Tibial nerve (tissue), 4 donors: ENCODE results near the gene PPP1R11. TPM values are rescaled to one million over a fixed set of nuclear protein-coding genes. Genes with fewer than 3 reads are reported as not detected.
A peak's percentile ranks its signal among the peaks of the same experiment; 100 is the strongest.

Experiments used
- DNase-seq, 2 donors: peaks; one replicate each; pipeline ENCODE4 v3.0.0-alpha.2; 2019; ENCODE audit warnings: low spot score in 2 of 2
- H3K27ac ChIP-seq, 4 donors: fragments of 200-600 bp; sonication (generic) in 3 of 4; one replicate each; pipeline ENCODE4 v1.5.1; 2017 to 2019; ENCODE audit warnings: mild to moderate bottlenecking in 1 of 4
- H3K27me3 ChIP-seq, 2 donors: fragments of 200-600 bp; sonication (generic) in 1 of 2; one replicate each; pipeline versions ENCODE4 v1.5.1 to v1.6.0; 2017 to 2019
- H3K36me3 ChIP-seq, 3 donors: fragments of 200-600 bp; sonication (generic); one replicate each; pipeline ENCODE4 v1.5.1; 2018 to 2019
- H3K4me1 ChIP-seq, 4 donors: fragments of 200-600 bp; sonication (generic) in 3 of 4; one replicate each; pipeline ENCODE4 v1.5.1; 2017 to 2019
- H3K4me3 ChIP-seq, 4 donors: fragments of 200-600 bp; sonication (generic) in 3 of 4; one replicate each; pipeline ENCODE4 v1.5.1; 2017 to 2019; ENCODE audit warnings: mild to moderate bottlenecking in 1 of 4, moderate library complexity in 1 of 4
- H3K9me3 ChIP-seq, 4 donors: fragments of 200-600 bp; sonication (generic) in 3 of 4; one replicate each; pipeline ENCODE4 v1.5.1; 2017 to 2019
- EP300 ChIP-seq, 2 donors: sonication (generic); formaldehyde crosslinking; IDR thresholded peaks; one replicate each; pipeline ENCODE4 v1.6.1; 2017; ENCODE audit warnings: antibody characterized with exemption in 2 of 2, mild to moderate bottlenecking in 1 of 2
- POLR2A ChIP-seq, 2 donors: fragments of 450-650 bp; IDR thresholded peaks; one replicate each; pipeline ENCODE4 v1.6.1; 2017; ENCODE audit warnings: antibody characterized with exemption in 2 of 2, mild to moderate bottlenecking in 2 of 2, moderate library complexity in 2 of 2
- WGBS, 2 donors: methylation state at CpG; one replicate each; pipeline ENCODE4 v1.1.5; 2018; 5-methylcytosine and 5-hydroxymethylcytosine counted together
- total RNA-seq, 4 donors: library from RNA; depleted of rRNA; stranded (reverse); fragments of >200 nt; gene quantifications; one replicate each; pipeline ENCODE4 v1.1.0, GENCODE V29; 2016
- TF ChIP-seq, protein P1 (sequence below), 5 experiments: fragments of 200-600 bp in 3 of 5; fragments of 450-650 bp in 2 of 5; sonication (generic) in 3 of 5; IDR thresholded peaks; one replicate each; pipeline ENCODE4 v1.5.1; 2016 to 2019; ENCODE audit warnings: antibody characterized with exemption in 5 of 5, mild to moderate bottlenecking in 3 of 5, moderate library complexity in 2 of 5

PPP1R11 gene
- total RNA-seq, 4 donors from 2014 or later: 28.2 to 39.8 (median 34.2) TPM

DNA sequence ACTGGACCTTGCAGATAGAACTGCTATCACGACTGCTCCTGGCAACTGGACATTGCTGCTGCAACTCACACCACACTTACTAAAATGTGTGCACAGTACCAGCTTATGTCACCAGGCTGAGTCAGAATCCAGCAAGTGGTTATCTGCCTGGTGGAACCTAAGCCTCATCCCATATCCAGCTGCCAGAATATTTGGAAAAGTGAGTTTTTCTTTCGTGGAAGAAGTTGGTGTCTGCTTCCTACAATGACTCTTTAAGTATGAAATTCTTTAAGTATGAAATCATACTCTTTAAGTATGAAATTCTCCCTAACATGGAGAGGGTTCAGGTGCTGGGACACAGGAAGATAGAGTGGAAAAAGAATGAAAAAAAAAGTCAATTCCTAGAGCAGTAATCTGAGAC is 22.4 kb upstream of the PPP1R11 start:
- TF ChIP-seq, protein P1, sequence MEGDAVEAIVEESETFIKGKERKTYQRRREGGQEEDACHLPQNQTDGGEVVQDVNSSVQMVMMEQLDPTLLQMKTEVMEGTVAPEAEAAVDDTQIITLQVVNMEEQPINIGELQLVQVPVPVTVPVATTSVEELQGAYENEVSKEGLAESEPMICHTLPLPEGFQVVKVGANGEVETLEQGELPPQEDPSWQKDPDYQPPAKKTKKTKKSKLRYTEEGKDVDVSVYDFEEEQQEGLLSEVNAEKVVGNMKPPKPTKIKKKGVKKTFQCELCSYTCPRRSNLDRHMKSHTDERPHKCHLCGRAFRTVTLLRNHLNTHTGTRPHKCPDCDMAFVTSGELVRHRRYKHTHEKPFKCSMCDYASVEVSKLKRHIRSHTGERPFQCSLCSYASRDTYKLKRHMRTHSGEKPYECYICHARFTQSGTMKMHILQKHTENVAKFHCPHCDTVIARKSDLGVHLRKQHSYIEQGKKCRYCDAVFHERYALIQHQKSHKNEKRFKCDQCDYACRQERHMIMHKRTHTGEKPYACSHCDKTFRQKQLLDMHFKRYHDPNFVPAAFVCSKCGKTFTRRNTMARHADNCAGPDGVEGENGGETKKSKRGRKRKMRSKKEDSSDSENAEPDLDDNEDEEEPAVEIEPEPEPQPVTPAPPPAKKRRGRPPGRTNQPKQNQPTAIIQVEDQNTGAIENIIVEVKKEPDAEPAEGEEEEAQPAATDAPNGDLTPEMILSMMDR (IDR thresholded peaks at IDR 0.05): no peak
- no peak for TF ChIP-seq POLR2A (IDR thresholded peaks at IDR 0.05)
- TF ChIP-seq EP300 (IDR thresholded peaks at IDR 0.05): no peak
- DNase-seq: no peak

DNA sequence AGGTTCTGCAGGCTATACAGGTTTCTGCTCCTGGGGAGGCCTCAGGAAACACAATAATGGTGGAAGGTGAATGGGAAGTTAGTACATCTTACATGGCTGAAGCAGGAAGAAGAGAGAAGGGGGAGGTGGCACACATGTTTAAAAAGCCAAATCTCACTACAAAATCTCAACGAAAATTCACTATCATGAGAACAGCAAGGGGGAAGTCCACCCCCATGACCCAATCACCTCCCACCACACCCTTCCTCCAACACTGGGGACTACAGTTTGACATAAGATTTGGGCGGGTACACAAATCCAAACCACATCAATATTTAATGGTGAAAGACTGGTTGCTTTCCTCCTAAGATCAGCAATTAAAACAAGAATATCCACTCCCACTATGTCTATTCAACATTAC is 19.8 kb upstream of the PPP1R11 start:
- H3K27ac ChIP-seq: no peak overlapping the region
- WGBS, 2 donors: 80 to 90% methylated on average over 2 of the region's 2 CpGs
- H3K4me1 ChIP-seq: no peaks in the 10 kb centered on the region
- H3K4me3 ChIP-seq: no peak overlapping the region
- TF ChIP-seq EP300 (IDR thresholded peaks at IDR 0.05) (no peak), POLR2A (IDR thresholded peaks at IDR 0.05) (no peak)
- TF ChIP-seq, protein P1 (IDR thresholded peaks at IDR 0.05): no peak
- H3K9me3 ChIP-seq: no peaks in the 10 kb centered on the region
- no peaks in the 10 kb centered on the region for H3K27me3 ChIP-seq
- no peak for DNase-seq
- H3K36me3 ChIP-seq: peaks cover 0 to 10% (median 0%) of the 10 kb centered on the region in 3 donors

More for the DNA sequence above, 22.4 kb upstream of the PPP1R11 start:
- H3K36me3 ChIP-seq: no peaks in the 10 kb centered on the region
- no peaks in the 10 kb centered on the region for H3K9me3 ChIP-seq
- no peak overlapping the region for H3K4me3 ChIP-seq
- H3K27ac ChIP-seq: no peak overlapping the region
- H3K4me1 ChIP-seq: no peaks in the 10 kb centered on the region
- WGBS, 2 donors: 57 to 58% methylated on average over 2 of the region's 2 CpGs
- H3K27me3 ChIP-seq: no peaks in the 10 kb centered on the region

DNA sequence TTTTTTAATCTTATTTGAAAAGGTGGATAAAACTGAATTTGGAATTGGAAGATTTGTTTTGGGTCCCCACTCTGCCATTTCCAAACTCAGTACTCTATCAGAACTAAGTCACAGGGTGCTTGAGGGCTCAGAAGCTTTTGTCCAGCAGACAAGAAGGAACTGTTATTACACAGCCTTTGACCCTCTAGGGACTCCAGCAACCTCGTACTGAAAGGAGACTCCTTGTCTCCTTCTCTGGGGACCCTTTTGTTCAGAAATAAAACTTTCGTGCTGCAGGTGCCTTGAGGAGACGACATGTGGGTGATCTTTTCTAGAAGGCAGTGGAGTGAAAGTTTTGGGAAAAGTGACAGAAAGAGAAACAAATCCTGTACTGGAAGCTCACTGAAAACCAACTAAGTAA is 13.3 kb upstream of the PPP1R11 start:
- TF ChIP-seq, protein P1 (IDR thresholded peaks at IDR 0.05): no peak
- TF ChIP-seq EP300 (IDR thresholded peaks at IDR 0.05) (no peak), POLR2A (IDR thresholded peaks at IDR 0.05) (no peak)
- Histone ChIP-seq H3K27ac (no peak overlapping the region), H3K4me3 (no peak overlapping the region), H3K27me3 (no peaks in the 10 kb centered on the region), H3K4me1 (no peaks in the 10 kb centered on the region), H3K9me3 (no peaks in the 10 kb centered on the region), H3K36me3 (peaks cover 0 to 44% (median 0%) of the 10 kb centered on the region in 3 donors)
- 53 to 55% methylated on average over 3 of the region's 3 CpGs for WGBS, 2 donors
- no peak for DNase-seq

DNA sequence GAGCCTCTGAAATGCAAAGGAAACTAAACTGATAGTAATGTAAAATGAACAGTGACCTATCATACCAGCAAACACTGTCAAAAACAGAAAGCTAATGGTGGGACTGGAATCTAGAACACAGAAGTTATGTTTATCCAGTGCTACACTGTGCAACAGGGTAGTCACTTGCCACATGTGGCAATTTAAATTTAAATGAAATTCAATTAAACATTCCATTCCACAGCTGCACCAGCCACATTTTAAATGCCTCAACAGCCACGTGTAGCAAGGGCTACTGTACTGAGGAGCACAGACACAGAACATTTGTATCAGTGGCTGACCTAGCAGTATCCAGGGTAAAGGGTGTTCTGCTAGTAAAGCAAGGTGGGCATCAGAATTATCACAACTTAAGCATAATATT is 11.5 kb upstream of the PPP1R11 start:
- Histone ChIP-seq H3K27me3 (no peaks in the 10 kb centered on the region), H3K27ac (no peak overlapping the region), H3K9me3 (no peaks in the 10 kb centered on the region), H3K36me3 (peaks cover 0 to 35% (median 0%) of the 10 kb centered on the region in 3 donors), H3K4me1 (peaks cover 0 to 17% (median 9%) of the 10 kb centered on the region in 4 donors), H3K4me3 (no peak overlapping the region)
- TF ChIP-seq, protein P1 (IDR thresholded peaks at IDR 0.05): no peak
- TF ChIP-seq EP300 (IDR thresholded peaks at IDR 0.05) (no peak), POLR2A (IDR thresholded peaks at IDR 0.05) (no peak)
- 42 to 60% methylated on average over 1 of the region's 1 CpG for WGBS, 2 donors
- no peak for DNase-seq

DNA sequence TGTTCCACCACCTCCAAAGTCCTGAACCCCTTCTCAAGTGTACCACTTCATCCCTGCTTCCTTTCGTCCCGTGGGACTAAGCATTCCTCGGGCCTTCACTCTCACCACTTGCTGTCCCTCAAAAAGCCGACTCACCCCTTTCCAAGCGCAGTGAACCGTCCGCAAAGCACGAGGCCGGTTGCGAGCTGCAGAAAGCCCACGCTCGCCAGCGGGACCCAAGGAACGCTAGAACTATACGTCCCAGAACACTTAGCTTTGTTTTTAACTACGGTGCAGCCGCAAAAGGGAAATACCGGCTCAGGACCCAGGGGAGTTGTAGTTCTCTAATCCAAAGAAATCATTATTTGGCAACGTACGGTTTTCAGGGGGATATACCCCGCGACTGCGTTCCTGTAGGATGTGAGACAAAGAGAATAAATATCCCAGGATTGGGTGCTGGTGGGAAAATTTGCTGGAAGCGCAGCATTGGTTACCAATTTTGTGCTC is 6.3 kb upstream of the PPP1R11 start:
- 0 to 1% methylated on average over 24 of the region's 24 CpGs for WGBS, 2 donors
- Histone ChIP-seq H3K36me3 (peaks cover 0 to 25% (median 0%) of the 10 kb centered on the region in 3 donors), H3K4me3 (peak overlapping the region; percentile 51 to 96 (median 68)), H3K27ac (peak overlapping the region; percentile 55 to 96 (median 92)), H3K9me3 (no peaks in the 10 kb centered on the region), H3K4me1 (peaks cover 0 to 43% (median 13%) of the 10 kb centered on the region in 4 donors), H3K27me3 (no peaks in the 10 kb centered on the region)
- TF ChIP-seq POLR2A (IDR thresholded peaks at IDR 0.05) (no peak), EP300 (IDR thresholded peaks at IDR 0.05) (no peak)
- TF ChIP-seq, protein P1 (IDR thresholded peaks at IDR 0.05): no peak
- no peak for DNase-seq
